GM12874 (cell line): ENCODE data around the gene PLCXD1.

Experiments
- CTCF ChIP-seq: IDR thresholded peaks from 2 replicates; pipeline ENCODE4 v1.5.1; 2011; ENCODE audit warnings: low read depth, mild to moderate bottlenecking, control low read depth, low read length, moderate library complexity; ENCODE audit not compliant: insufficient read depth

PLCXD1 gene

GRCh38 chrX:349196-349595 lies 68.0 kb downstream of the PLCXD1 start:
- no peak for TF ChIP-seq CTCF

GRCh38 chrX:349702-350101 lies 68.5 kb downstream of the PLCXD1 start:
- no peak for TF ChIP-seq CTCF

- no peak for TF ChIP-seq CTCF
Measured at GRCh38 chrX:350148-350533, 69.0 kb downstream of the PLCXD1 start.

- TF ChIP-seq CTCF = no peak
Measured at GRCh38 chrX:350534-351323, 69.5 kb downstream of the PLCXD1 start.

- TF ChIP-seq CTCF = no peak
Measured at GRCh38 chrX:351736-352135, 70.6 kb downstream of the PLCXD1 start.

- no peak for TF ChIP-seq CTCF
Measured at GRCh38 chrX:352181-352580, 71.0 kb downstream of the PLCXD1 start.

- no peak for TF ChIP-seq CTCF
Measured at GRCh38 chrX:352582-353314, 71.6 kb downstream of the PLCXD1 start.
